Activated CD8-positive, alpha-beta memory T cell treated with anti-CD3 and anti-CD28 coated beads, Interleukin-2, amount 10 ng/mL, durations not matched to agents 7 days and 5 days (primary cell): Measurements from ENCODE around the gene PSD2. TPM values are rescaled to one million over a fixed set of nuclear protein-coding genes. Genes with fewer than 3 reads are reported as not detected.
"Not testable (repeated sequence)": the region's sequence is repeated elsewhere in the genome, so short reads cannot be mapped to it uniquely, and the experiment has no call there.

ENCODE experiments used
- ATAC-seq: fragments of 150-1000 bp; cut with Tn5 transposase; one replicate; pipeline ENCODE4 v1.10.0; 2021; ENCODE audit warnings: moderate library complexity
- CTCF ChIA-PET: fragments of 350-600 bp; sonication (Branson Sonifier 250); formaldehyde crosslinking; loops from one replicate; lab custom pipeline; 2021; ENCODE audit warnings: antibody characterized with exemption; lab: Charles Lee
- DNase-seq: peaks from one replicate; pipeline ENCODE4 v3.0.0-alpha.2; 2020
- H3K27ac Mint-ChIP-seq: one replicate; pipeline ENCODE4 v1.8.0; 2021; ENCODE audit warnings: mild to moderate bottlenecking, mixed read lengths
- H3K27me3 Mint-ChIP-seq: one replicate; pipeline ENCODE4 v1.8.0; 2021; ENCODE audit warnings: mixed read lengths
- H3K36me3 Mint-ChIP-seq: one replicate; pipeline ENCODE4 v1.8.0; 2021; ENCODE audit warnings: mild to moderate bottlenecking, mixed read lengths
- H3K4me1 Mint-ChIP-seq: one replicate; pipeline ENCODE4 v1.8.0; 2021; ENCODE audit warnings: mixed read lengths
- H3K4me3 Mint-ChIP-seq: one replicate; pipeline ENCODE4 v1.8.0; 2021; ENCODE audit warnings: mild to moderate bottlenecking, moderate library complexity, mixed read lengths
- H3K9me3 Mint-ChIP-seq: one replicate; pipeline ENCODE4 v1.8.0; 2022; ENCODE audit warnings: low read depth, mixed read lengths
- total RNA-seq, 2 experiments: library from RNA; stranded (reverse); gene quantifications; one replicate each; pipeline ENCODE4 v1.2.3, GENCODE V29; 2021

The PSD2 gene
- total RNA-seq, 2 experiments from 2014 or later, result not detected

- DNase-seq (no peak), ATAC-seq (no peak)
- Mint-ChIP-seq H3K9me3 (no peaks in the 10 kb centered on the region), H3K4me3 (no peak overlapping the region), H3K27me3 (peaks cover 35% of the 10 kb centered on the region), H3K4me1 (peaks cover 4% of the 10 kb centered on the region), H3K27ac (no peak overlapping the region), H3K36me3 (no peaks in the 10 kb centered on the region)
- CTCF ChIA-PET, result interaction anchor here (0.9 to 7.1 kb wide), 21 partner anchors 9 to 333 kb away, joined by 3 to 195 read pairs (median 6); no protein-coding TSS in a partner anchor
These were observed 7.2 kb upstream of the PSD2 start for GRCh38 chr5:139788294-139788910.

DNA sequence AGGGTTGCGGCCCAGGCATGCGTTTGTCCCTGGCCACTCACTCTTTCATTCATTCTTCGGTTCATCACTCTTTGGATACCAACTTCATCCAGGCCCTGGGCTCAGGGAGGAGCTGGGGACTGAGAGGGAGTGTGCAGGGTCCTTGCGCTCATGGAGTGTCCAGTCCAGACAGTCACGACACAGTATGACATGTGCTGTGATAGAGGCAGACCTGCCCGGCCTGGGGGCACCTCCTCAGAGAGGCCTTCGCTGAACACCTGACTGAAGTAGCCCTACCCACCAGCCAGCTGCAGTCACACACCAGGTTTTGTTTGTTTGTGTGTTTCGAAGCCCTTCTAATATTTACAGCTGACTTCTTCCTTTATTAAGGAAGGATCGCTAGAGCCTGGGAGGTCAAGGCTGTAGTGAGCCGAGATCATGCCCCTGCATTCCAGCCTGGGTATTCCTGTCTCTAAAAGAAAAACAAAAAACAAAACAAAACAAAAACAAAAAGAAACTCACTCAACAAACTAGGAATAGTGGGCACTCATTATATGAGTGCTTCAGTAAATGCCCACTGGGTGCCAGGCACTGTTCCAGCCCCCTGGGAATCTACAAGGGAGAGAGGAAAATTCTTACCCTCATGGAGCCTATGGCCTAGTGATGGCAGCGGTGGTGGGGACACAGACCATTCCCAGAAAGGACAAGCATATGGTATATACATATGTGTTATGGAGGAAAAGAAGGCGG is 6.3 kb upstream of the PSD2 start:
- H3K4me1 Mint-ChIP-seq, result peaks cover 6% of the 10 kb centered on the region
- H3K27ac Mint-ChIP-seq, result no peak overlapping the region
- ATAC-seq, result no peak

DNA sequence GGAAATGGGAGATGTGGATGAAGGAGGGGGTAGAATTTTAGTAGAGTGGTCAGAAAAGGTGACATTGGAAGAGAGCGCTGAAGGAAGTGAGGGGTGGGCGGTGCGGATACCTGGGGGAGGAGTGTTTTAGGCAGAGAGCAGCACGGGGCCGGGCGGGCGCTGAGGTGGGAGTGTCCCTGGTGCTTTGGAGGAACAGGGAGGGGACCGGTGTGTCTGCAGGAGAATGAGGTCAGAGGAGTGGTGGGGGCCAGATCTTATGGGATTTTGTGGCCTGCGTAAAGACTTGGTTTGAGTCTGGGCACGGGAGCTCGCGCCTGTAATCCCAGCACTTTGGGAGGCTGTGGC is 5.8 kb upstream of the PSD2 start:
- Mint-ChIP-seq H3K9me3 (no peaks in the 10 kb centered on the region), H3K4me1 (peaks cover 7% of the 10 kb centered on the region), H3K27me3 (peaks cover 42% of the 10 kb centered on the region), H3K27ac (no peak overlapping the region), H3K4me3 (no peak overlapping the region), H3K36me3 (no peaks in the 10 kb centered on the region)
- ATAC-seq (no peak), DNase-seq (no peak)
- CTCF ChIA-PET, result interaction anchor here (7.1 kb wide), 1 partner anchor 179 kb away, joined by 195 read pairs; no protein-coding TSS in a partner anchor

More for the DNA sequence above, 6.3 kb upstream of the PSD2 start:
- Mint-ChIP-seq H3K27me3 (peaks cover 38% of the 10 kb centered on the region), H3K9me3 (no peaks in the 10 kb centered on the region), H3K4me3 (no peak overlapping the region), H3K36me3 (no peaks in the 10 kb centered on the region)
- CTCF ChIA-PET, result interaction anchor here (0.9 to 7.1 kb wide), 7 partner anchors 9 to 180 kb away, joined by 3 to 195 read pairs (median 58); no protein-coding TSS in a partner anchor
- DNase-seq, result no peak

GRCh38 chr5:139792218-139792617 is 3.4 kb upstream of the PSD2 start:
- DNase-seq (no peak), ATAC-seq (no peak)
- Mint-ChIP-seq H3K27ac (no peak overlapping the region), H3K4me3 (no peak overlapping the region), H3K36me3 (no peaks in the 10 kb centered on the region), H3K9me3 (no peaks in the 10 kb centered on the region), H3K27me3 (peaks cover 52% of the 10 kb centered on the region), H3K4me1 (peaks cover 7% of the 10 kb centered on the region)
- CTCF ChIA-PET, result interaction anchor here (0.9 to 7.1 kb wide), 4 partner anchors 16 to 177 kb away, joined by 3 to 195 read pairs (median 7); no protein-coding TSS in a partner anchor

GRCh38 chr5:139792655-139793054 is 3.0 kb upstream of the PSD2 start:
- not testable (repeated sequence) for H3K4me1 Mint-ChIP-seq, DNase-seq, H3K4me3 Mint-ChIP-seq, ATAC-seq, H3K9me3 Mint-ChIP-seq, H3K27ac Mint-ChIP-seq, H3K36me3 Mint-ChIP-seq
- peaks cover 56% of the 10 kb centered on the region for H3K27me3 Mint-ChIP-seq
- CTCF ChIA-PET, result interaction anchor here (0.9 to 1.0 kb wide), 2 partner anchors 27 to 177 kb away, joined by 3 to 5 read pairs; no protein-coding TSS in a partner anchor

DNA sequence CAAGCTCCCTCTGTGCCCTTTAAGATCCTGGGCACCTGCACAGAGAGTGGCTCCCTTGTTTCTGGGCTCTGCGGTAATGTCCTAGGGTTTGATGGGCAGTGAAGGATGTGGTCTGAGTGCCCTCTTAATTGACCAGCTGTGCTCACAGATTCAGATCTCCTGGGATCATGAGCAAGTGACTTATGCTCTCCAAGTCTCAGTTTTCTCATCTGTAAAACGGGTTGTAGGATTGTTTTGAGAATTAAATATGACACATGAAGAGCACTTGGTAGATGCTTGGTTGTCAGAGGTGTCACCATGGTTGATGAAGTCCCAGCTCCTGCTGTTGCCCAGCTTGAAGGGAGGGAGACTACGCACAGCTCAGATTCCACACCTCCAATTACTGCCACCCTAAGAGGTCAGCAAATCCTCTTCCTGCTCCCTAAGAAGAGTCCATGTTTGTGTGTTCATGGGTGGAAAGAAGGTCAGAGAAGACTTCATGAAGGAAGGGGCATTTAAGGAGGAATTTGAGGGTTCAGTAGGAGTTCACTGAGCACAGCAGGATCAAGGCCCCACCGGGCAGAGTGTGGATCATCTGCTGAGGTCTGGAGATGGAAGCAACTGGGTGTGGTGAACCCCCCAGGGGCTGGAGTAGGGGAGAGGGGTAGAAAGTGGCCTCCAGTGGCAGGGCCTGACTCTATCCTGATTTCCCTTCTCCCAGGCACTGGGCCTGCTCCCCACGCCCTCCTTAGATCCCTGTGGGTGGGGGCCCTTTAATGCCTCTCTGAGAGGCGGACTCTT is 1.4 kb upstream of the PSD2 start:
- CTCF ChIA-PET, result interaction anchor here (0.8 to 1.2 kb wide), 4 partner anchors 15 to 175 kb away, joined by 3 to 4 read pairs (median 3); no protein-coding TSS in a partner anchor
- no peak overlapping the region for H3K27ac Mint-ChIP-seq
- H3K36me3 Mint-ChIP-seq, result no peaks in the 10 kb centered on the region
- H3K4me1 Mint-ChIP-seq, result peaks cover 3% of the 10 kb centered on the region
- no peaks in the 10 kb centered on the region for H3K9me3 Mint-ChIP-seq
- H3K4me3 Mint-ChIP-seq, result no peak overlapping the region
- DNase-seq, result no peak
- peaks cover 63% of the 10 kb centered on the region for H3K27me3 Mint-ChIP-seq
- no peak for ATAC-seq

GRCh38 chr5:139796061-139796806 is 626 bp downstream of the PSD2 start:
- CTCF ChIA-PET, result interaction anchor here (1.4 to 2.1 kb wide), 2 partner anchors 9 to 13 kb away, joined by 3 to 8 read pairs; no protein-coding TSS in a partner anchor
- Mint-ChIP-seq H3K4me3 (no peak overlapping the region), H3K27ac (no peak overlapping the region), H3K9me3 (no peaks in the 10 kb centered on the region), H3K4me1 (peaks cover 3% of the 10 kb centered on the region), H3K36me3 (no peaks in the 10 kb centered on the region), H3K27me3 (peaks cover 74% of the 10 kb centered on the region)
- no peak for DNase-seq
- ATAC-seq, result no peak

- CTCF ChIA-PET, result interaction anchor here (0.8 to 2.1 kb wide), 3 partner anchors 9 to 46 kb away, joined by 3 to 8 read pairs (median 3); no protein-coding TSS in a partner anchor
- peaks cover 78% of the 10 kb centered on the region for H3K27me3 Mint-ChIP-seq
These were observed 1.7 kb downstream of the PSD2 start for GRCh38 chr5:139797335-139797734.

GRCh38 chr5:139797856-139798510 is 2.4 kb downstream of the PSD2 start:
- Mint-ChIP-seq H3K27me3 (peaks cover 74% of the 10 kb centered on the region), H3K4me3 (no peak overlapping the region), H3K4me1 (peaks cover 3% of the 10 kb centered on the region), H3K9me3 (no peaks in the 10 kb centered on the region), H3K27ac (no peak overlapping the region), H3K36me3 (no peaks in the 10 kb centered on the region)
- CTCF ChIA-PET, result interaction anchor here (0.8 to 1.4 kb wide), 5 partner anchors 9 to 171 kb away, joined by 3 to 4 read pairs (median 3); no protein-coding TSS in a partner anchor
- ATAC-seq (no peak), DNase-seq (no peak)

More at GRCh38 chr5:139797335-139797734, 1.7 kb downstream of the PSD2 start:
- ATAC-seq (no peak), DNase-seq (no peak)
- no peak overlapping the region for H3K27ac Mint-ChIP-seq
- H3K4me1 Mint-ChIP-seq, result peaks cover 3% of the 10 kb centered on the region
- H3K4me3 Mint-ChIP-seq, result no peak overlapping the region
- H3K9me3 Mint-ChIP-seq, result no peaks in the 10 kb centered on the region
- H3K36me3 Mint-ChIP-seq, result no peaks in the 10 kb centered on the region

DNA sequence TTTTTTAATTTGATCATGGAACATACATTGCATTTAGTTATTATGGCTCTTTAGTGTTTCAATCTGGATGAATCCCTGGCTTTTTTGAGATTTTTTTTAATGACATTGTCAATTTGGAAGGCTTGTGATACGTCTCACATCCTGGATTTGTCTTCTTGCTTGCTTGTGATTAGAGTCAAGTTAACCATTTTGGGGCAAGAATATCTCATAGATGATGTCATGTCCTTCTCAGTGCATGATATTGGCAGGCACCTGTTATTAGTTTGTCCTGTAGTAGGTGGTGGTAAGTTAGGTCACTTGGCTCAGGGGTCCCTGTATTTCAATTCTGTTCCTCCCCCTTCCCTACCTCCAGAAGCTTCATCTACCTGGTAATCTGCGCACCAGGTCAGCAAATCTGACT is 3.3 kb downstream of the PSD2 start:
- CTCF ChIA-PET, result interaction anchor here (0.8 to 1.4 kb wide), 2 partner anchors 12 to 170 kb away, joined by 3 to 4 read pairs; no protein-coding TSS in a partner anchor

GRCh38 chr5:139799359-139799758 is 3.8 kb downstream of the PSD2 start:
- DNase-seq, result no peak
- H3K4me1 Mint-ChIP-seq, result peaks cover 1% of the 10 kb centered on the region
- no peaks in the 10 kb centered on the region for H3K9me3 Mint-ChIP-seq
- CTCF ChIA-PET, result interaction anchor here (0.8 to 1.4 kb wide), 3 partner anchors 12 to 169 kb away, joined by 3 to 5 read pairs (median 4); no protein-coding TSS in a partner anchor
- no peak overlapping the region for H3K4me3 Mint-ChIP-seq
- peaks cover 62% of the 10 kb centered on the region for H3K27me3 Mint-ChIP-seq
- no peaks in the 10 kb centered on the region for H3K36me3 Mint-ChIP-seq
- no peak overlapping the region for H3K27ac Mint-ChIP-seq
- no peak for ATAC-seq

More for the DNA sequence above, 3.3 kb downstream of the PSD2 start:
- DNase-seq (no peak), ATAC-seq (no peak)
- Mint-ChIP-seq H3K4me1 (peaks cover 3% of the 10 kb centered on the region), H3K27me3 (peaks cover 67% of the 10 kb centered on the region), H3K9me3 (no peaks in the 10 kb centered on the region), H3K4me3 (no peak overlapping the region), H3K27ac (no peak overlapping the region), H3K36me3 (no peaks in the 10 kb centered on the region)

DNA sequence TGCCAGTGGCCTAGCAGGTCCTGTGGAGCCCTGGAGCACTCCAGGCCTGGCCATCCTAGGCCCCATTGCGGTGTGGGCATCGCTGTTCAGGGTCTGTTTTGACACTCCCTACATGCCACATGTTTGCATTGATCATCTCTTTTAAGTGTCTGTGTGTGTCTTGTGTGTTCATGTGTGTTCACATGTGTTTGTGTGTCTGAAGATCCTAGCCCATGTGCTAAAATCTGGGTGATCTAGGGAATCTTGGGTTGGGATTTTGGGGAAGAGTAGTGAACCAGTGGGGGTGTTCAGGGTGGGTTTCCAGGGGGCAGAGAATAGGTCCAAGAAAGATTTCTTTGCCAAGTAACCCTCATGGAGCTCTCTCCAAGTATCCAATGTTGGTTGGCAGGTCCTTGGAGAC is 8.4 kb downstream of the PSD2 start:
- Mint-ChIP-seq H3K27ac (no peak overlapping the region), H3K4me1 (no peaks in the 10 kb centered on the region), H3K36me3 (no peaks in the 10 kb centered on the region), H3K4me3 (no peak overlapping the region), H3K9me3 (no peaks in the 10 kb centered on the region), H3K27me3 (peaks cover 27% of the 10 kb centered on the region)
- DNase-seq, result no peak
- no peak for ATAC-seq
- CTCF ChIA-PET, result interaction anchor here (2.2 kb wide), 1 partner anchor 16 kb away, joined by 9 read pairs; no protein-coding TSS in a partner anchor
